ENCODE data around the gene ARHGAP36.

The ARHGAP36 gene

DNA sequence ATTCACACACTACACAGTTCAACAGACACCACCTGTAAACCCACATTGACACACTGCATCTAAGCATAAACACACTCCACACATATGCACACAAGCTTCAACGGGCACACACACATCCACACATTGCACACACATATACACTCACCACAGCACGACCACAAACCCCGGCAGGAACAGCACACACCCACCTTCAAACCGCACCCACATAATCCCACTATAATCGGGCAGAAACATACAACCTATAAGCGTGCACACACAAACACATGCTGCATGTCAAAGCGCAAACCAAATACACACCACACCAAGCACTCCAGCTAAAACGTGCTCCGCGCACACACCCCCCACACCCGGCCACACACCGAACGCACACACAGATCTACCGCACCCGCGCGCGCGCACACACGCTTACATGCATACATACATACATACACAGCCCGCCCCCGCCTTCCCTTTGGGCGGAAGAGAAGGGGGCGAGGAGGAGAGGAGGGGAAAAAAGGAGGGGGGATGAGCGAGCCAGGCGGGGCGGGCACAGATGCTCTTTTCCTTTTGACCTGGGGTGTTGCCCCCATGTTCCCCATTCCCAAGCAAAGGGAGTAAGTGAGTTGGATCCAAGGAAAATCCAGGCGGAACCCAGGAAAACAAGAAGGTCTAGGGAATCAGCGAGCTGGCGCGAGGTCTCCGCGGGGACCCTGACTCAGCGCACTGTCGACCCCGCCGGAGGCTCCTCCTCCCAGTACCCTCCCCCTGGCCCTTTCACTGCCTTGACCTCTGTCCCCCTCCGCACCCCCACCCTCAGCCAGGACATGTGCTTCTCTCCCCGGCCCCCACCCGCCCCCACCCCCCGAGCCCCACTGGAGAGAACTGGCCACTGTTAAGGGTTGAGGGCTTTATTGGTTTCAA lies 9.9 kb downstream of the ARHGAP36 start:
- TF ChIP-seq, protein P1, sequence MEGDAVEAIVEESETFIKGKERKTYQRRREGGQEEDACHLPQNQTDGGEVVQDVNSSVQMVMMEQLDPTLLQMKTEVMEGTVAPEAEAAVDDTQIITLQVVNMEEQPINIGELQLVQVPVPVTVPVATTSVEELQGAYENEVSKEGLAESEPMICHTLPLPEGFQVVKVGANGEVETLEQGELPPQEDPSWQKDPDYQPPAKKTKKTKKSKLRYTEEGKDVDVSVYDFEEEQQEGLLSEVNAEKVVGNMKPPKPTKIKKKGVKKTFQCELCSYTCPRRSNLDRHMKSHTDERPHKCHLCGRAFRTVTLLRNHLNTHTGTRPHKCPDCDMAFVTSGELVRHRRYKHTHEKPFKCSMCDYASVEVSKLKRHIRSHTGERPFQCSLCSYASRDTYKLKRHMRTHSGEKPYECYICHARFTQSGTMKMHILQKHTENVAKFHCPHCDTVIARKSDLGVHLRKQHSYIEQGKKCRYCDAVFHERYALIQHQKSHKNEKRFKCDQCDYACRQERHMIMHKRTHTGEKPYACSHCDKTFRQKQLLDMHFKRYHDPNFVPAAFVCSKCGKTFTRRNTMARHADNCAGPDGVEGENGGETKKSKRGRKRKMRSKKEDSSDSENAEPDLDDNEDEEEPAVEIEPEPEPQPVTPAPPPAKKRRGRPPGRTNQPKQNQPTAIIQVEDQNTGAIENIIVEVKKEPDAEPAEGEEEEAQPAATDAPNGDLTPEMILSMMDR (IDR thresholded peaks at IDR 0.05; ENCODE audit: low read depth, low read length): no peak
- DNase-seq (ENCODE audit: low read depth in 2 of 2): no peak
- H3K4me3 ChIP-seq (replicated peaks in 1 of 2; ENCODE audit: low read depth in 2 of 2, low read length in 2 of 2): no peak overlapping the region

DNA sequence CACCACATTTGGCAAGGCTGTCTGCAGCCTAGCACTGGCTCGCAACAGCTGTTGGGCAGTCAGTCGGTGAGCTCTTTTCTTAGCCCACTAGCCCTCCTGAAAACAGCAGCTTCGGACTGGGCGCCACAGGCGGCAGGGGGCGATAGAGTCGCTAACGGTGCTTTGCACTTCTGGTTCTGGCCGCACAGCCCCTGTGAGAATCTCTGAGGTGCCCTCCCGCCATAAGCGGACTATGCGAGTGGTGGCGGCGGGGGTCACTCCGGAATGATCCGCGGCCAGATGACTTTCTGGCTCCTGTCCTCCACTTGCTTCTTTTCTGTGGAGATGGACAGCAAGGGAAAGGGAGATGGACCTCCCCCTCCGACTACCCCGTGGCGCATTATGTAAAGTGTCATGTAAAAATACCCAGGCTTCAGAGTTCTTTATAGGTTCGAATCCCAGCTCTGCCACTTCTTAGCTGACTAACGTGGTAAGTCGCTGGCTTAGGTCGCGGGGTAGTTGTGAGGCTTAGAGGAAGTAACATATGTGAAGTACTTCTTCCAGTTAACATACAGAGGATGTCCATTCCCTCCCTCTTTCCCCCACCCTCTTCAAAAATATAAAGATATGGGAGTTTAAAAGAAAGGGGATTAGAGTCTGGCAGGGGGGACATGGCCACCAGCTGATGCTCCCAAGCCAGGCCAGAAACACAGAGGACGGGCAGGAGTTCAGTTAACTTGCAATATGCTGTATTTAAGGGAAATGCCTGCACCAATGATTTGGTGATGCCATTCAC lies 11.0 kb downstream of the ARHGAP36 start:
- DNase-seq (ENCODE audit: low read depth in 2 of 2): peak; percentile 3 to 5
- TF ChIP-seq, protein P1 (IDR thresholded peaks at IDR 0.05; ENCODE audit: low read depth, low read length): peak; percentile 20
- no peak overlapping the region for H3K4me3 ChIP-seq (replicated peaks in 1 of 2; ENCODE audit: low read depth in 2 of 2, low read length in 2 of 2)

DNA sequence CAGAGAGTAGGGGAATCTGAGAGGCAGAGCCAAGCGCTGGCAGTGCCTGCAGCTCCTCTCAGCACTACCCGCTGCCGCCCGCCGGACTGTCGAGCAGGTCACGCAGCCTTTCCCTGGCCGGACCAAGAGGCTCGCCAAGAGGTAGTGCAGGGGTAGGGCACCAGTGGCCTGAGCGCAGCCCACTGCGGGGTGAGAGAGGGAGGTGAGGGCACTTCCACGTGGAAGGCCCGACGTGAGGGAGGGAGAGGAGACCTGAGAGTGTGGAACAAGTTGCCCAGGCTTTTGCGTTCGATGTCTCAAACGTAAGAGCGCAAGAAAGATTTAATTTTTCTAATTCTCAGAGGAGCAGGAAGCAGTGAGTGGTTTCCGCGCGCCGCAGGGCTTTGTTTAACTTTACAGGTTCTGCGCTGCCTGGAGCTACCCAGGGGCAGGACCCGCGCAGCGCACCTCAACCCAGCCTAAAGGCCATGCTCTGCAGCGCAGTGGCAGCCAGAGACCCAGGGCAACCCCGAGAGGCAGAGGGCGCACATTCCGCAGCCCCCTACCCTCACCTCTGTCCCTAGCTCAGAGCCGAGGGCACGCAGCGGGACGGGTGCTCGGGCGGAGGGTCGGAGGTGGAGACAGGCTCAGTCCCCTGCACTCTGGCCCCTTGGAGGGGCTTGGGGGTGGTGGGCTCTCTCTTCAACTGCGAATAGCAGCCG lies 14.9 kb downstream of the ARHGAP36 start:
- no peak for DNase-seq (ENCODE audit: low read depth in 2 of 2)
- TF ChIP-seq, protein P1 (IDR thresholded peaks at IDR 0.05; ENCODE audit: low read depth, low read length): no peak
- no peak overlapping the region for H3K4me3 ChIP-seq (replicated peaks in 1 of 2; ENCODE audit: low read depth in 2 of 2, low read length in 2 of 2)

DNA sequence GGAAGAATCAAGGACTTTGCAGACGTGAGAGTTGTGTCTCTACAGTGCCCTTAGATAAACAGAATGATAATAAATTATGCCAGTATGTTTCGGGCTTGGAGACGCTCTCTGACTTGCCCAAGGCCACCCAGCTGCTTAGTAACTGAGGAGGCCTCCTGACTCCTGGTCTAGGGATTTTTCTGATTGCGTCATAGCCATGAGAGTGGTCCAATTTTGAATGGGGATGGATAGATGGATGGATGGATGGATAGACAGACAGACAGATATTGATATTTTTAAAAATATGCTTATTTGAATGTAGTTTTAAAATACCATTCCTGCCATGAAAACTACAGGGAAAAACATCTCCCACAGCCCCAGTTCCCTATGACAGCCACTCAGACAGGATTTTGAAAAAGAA lies 15.5 kb downstream of the ARHGAP36 start:
- DNase-seq (ENCODE audit: low read depth in 2 of 2): no peak
- TF ChIP-seq, protein P1 (IDR thresholded peaks at IDR 0.05; ENCODE audit: low read depth, low read length): no peak
- no peak overlapping the region for H3K4me3 ChIP-seq (replicated peaks in 1 of 2; ENCODE audit: low read depth in 2 of 2, low read length in 2 of 2)

DNA sequence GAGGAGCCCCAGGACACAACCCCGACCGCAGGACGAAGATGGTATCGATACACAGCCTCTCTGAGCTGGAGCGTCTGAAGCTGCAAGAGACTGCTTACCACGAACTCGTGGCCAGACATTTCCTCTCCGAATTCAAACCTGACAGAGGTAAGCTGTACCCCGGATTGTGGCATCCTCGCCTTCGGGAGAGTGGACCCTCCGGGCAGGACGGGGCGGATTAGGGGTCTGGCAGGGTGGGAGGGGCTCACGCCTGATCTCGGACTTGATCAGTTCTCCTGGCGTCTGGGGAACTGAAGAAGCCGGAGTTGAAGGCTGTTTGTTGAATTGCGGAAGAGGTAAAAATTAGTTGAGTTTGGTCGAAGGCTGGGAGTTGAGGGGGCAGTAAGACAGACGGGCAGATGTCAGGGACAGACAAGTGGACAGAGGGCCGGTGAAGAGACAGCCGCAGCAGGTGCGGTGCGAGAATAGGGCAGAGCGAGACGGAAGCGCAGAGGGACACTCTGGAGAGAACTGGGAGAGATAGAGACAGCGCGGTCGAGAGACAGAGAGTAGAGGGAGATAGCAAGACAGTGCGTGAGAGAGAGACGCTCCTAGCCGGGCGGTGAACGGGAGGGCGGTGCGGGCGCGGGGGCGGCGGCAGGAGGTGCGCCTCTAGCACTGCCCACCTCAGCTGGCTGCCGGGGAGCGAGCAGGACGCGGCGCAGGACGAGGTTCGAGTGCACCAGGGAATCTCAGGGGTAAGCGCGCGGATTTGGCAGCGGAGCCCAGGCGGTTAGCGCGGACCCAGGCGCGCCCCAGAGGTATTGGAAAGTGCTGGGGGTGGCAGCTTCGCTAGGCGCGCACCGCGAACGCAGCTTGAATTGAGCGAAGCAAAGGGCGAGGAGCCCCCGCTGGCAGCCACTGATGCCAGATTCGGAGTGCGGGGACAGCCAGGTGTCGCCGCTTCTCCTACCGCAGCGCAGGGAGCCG lies 23.9 kb downstream of the ARHGAP36 start:
- H3K4me3 ChIP-seq (replicated peaks in 1 of 2; ENCODE audit: low read depth in 2 of 2, low read length in 2 of 2): no peak overlapping the region
- TF ChIP-seq, protein P1 (IDR thresholded peaks at IDR 0.05; ENCODE audit: low read depth, low read length): no peak
- DNase-seq (ENCODE audit: low read depth in 2 of 2): no peak
